PC-3 (cell line): Measurements from ENCODE around the gene SNAI3. TPM values are rescaled to one million over a fixed set of nuclear protein-coding genes. Genes with fewer than 3 reads are reported as not detected.

Experiments used
- ATAC-seq: fragments of 200-7000 bp; cut with Tn5 transposase; 2 replicates; pipeline ENCODE4 v1.9.1; 2020; ENCODE audit warnings: mild to moderate bottlenecking, moderate library complexity
- BruUV-seq: library from RNA; stranded (reverse); fragments of 400-500 nt; replicated peaks from 2 replicates; lab custom pipeline; 2021; lab: Mats Ljungman, UMichigan
- CTCF ChIA-PET: fragments of 300-600 bp; sonication (Branson Sonifier 250); formaldehyde crosslinking; loops from one replicate; lab custom pipeline; 2022; ENCODE audit warnings: antibody characterized with exemption; lab: Charles Lee
- POLR2A ChIA-PET: fragments of 300-600 bp; sonication (Branson Sonifier 250); formaldehyde crosslinking; loops from one replicate; lab custom pipeline; 2022; ENCODE audit warnings: antibody characterized with exemption; ENCODE audit not compliant: unreplicated experiment; lab: Charles Lee
- DNase-seq: peaks from one replicate; pipeline ENCODE4 v3.0.0-alpha.2; 2015
- H2AFZ ChIP-seq: fragments of 300-600 bp; sonication (generic); 2 replicates; pipeline ENCODE4 v1.6.0; 2016; ENCODE audit warnings: antibody characterized with exemption, low read length
- H3F3A ChIP-seq: fragments of 300-600 bp; sonication (generic); one replicate; pipeline ENCODE4 v1.6.0; 2017; ENCODE audit warnings: antibody characterized with exemption, low read length, control low read depth, mild to moderate bottlenecking; ENCODE audit not compliant: unreplicated experiment
- H3K27ac ChIP-seq: fragments of 300-600 bp; sonication (generic); 2 replicates; pipeline ENCODE4 v1.5.1; 2016; ENCODE audit warnings: mild to moderate bottlenecking, low read length
- H3K27me3 ChIP-seq: fragments of 300-600 bp; sonication (generic); 2 replicates; pipeline ENCODE4 v1.6.1; 2016; ENCODE audit warnings: low read length, mixed read lengths
- H3K36me3 ChIP-seq: fragments of 300-600 bp; sonication (generic); 2 replicates; pipeline ENCODE4 v1.6.1; 2016; ENCODE audit warnings: low read depth, mixed run types, low read length, mixed read lengths
- H3K4me1 ChIP-seq: fragments of 300-600 bp; sonication (generic); 2 replicates; pipeline ENCODE4 v1.5.1; 2016; ENCODE audit warnings: low read length; ENCODE audit not compliant: insufficient read depth
- H3K4me2 ChIP-seq: fragments of 300-600 bp; sonication (generic); 2 replicates; pipeline ENCODE4 v1.6.0; 2016; ENCODE audit warnings: low read length
- H3K4me3 ChIP-seq: fragments of 300-600 bp; sonication (generic); 2 replicates; pipeline ENCODE4 v1.5.1; 2016; ENCODE audit warnings: mild to moderate bottlenecking, low read length, mixed read lengths
- H3K79me2 ChIP-seq: fragments of 300-600 bp; sonication (generic); 2 replicates; pipeline ENCODE4 v1.6.1; 2017; ENCODE audit warnings: low read length, mixed read lengths
- H3K9ac ChIP-seq: fragments of 300-600 bp; sonication (generic); 2 replicates; pipeline ENCODE4 v1.6.0; 2016; ENCODE audit warnings: mild to moderate bottlenecking, low read length
- H3K9me2 ChIP-seq: fragments of 300-600 bp; sonication (generic); replicated peaks from 2 replicates; pipeline ENCODE4 v1.6.1; 2016; ENCODE audit warnings: mixed run types, low read length, mixed read lengths
- H3K9me3 ChIP-seq: fragments of 300-600 bp; sonication (generic); 2 replicates; pipeline ENCODE4 v1.6.1; 2016; ENCODE audit warnings: low read length, mixed read lengths
- H4K20me1 ChIP-seq: fragments of 300-600 bp; sonication (generic); 2 replicates; pipeline ENCODE4 v1.6.1; 2016; ENCODE audit warnings: low read length, mixed read lengths
- EZH2 ChIP-seq: fragments of 300-600 bp; sonication (generic); IDR thresholded peaks from one replicate; pipeline ENCODE4 v1.6.1; 2017; ENCODE audit warnings: antibody characterized with exemption, mild to moderate bottlenecking, low read length; ENCODE audit not compliant: unreplicated experiment
- EZH2phosphoT487 ChIP-seq: fragments of 300-600 bp; sonication (generic); IDR thresholded peaks from 2 replicates; pipeline ENCODE4 v1.6.1; 2018; ENCODE audit warnings: mild to moderate bottlenecking, antibody characterized with exemption, low read length, borderline replicate concordance
- intact Hi-C: fragments of 100-400 bp; cut with micrococcal nuclease; formaldehyde crosslinking; loops from 2 replicates; pipeline ENCODE4 v1.9.0; 2023
- total RNA-seq: library from RNA; depleted of rRNA; stranded (reverse); fragments of >200 nt; gene quantifications from 2 replicates; pipeline ENCODE4 v1.2.3, GENCODE V29; 2014
- TF ChIP-seq, protein P1 (sequence below): fragments of 300-600 bp; sonication (generic); conservative IDR thresholded peaks from 2 replicates; pipeline ENCODE4 v1.5.1; 2017; ENCODE audit warnings: antibody characterized with exemption, low read depth, mild to moderate bottlenecking, low read length

Gene SNAI3
- total RNA-seq, 1 experiment from 2014 or later, result 0.22 TPM

DNA sequence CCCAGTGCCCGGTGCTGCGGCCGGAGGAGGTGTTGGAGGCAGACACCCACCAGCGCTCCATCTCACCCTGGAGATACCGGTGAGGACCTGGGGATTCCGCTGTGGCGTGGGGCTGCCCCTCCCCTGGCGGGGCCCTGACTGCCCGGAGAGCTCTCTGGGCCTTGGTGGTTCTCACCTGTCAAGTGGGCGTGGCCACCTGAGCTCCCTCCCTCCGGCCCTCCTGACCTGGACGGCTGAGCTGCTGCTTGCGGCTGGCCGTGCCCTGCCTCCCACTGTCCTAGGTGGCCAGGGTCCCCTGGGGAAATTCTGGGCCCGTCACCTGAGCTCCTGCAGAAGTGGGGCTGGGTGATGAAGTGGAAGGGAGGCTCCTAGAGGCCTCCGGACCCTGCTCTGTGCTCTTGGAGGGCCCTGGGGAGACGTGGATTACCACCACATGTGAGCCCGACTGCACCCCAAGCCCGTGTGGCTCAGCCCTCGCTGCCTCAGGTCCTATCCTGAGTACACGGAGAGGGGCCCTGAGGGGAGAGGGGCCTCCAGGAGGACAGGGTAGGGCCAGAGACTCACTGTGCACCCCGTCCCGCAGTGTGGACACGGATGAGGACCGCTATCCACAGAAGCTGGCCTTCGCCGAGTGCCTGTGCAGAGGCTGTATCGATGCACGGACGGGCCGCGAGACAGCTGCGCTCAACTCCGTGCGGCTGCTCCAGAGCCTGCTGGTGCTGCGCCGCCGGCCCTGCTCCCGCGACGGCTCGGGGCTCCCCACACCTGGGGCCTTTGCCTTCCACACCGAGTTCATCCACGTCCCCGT is 46.9 kb downstream of the SNAI3 start:
- Histone ChIP-seq H3K36me3 (no peaks in the 10 kb centered on the region), H3K9me3 (no peaks in the 10 kb centered on the region), H3K9ac (no peak overlapping the region), H2AFZ (no peak overlapping the region), H3K4me3 (no peak overlapping the region), H3F3A (no peaks in the 10 kb centered on the region), H3K4me1 (0 out of 2 replicates have a peak, but pooled peaks cover 4% of the 10 kb centered on the region), H3K4me2 (no peak overlapping the region), H3K27ac (no peak overlapping the region), H4K20me1 (no peaks in the 10 kb centered on the region), H3K27me3 (no peaks in the 10 kb centered on the region), H3K9me2 (no peaks in the 10 kb centered on the region), H3K79me2 (no peaks in the 10 kb centered on the region)
- intact Hi-C loops, result no loop called here
- DNase-seq (no peak), ATAC-seq (no peak)
- TF ChIP-seq EZH2phosphoT487 (no peak), EZH2 (no peak)
- POLR2A ChIA-PET, result no interaction called here
- CTCF ChIA-PET, result no interaction called here
- BruUV-seq, result no TSS peak

DNA sequence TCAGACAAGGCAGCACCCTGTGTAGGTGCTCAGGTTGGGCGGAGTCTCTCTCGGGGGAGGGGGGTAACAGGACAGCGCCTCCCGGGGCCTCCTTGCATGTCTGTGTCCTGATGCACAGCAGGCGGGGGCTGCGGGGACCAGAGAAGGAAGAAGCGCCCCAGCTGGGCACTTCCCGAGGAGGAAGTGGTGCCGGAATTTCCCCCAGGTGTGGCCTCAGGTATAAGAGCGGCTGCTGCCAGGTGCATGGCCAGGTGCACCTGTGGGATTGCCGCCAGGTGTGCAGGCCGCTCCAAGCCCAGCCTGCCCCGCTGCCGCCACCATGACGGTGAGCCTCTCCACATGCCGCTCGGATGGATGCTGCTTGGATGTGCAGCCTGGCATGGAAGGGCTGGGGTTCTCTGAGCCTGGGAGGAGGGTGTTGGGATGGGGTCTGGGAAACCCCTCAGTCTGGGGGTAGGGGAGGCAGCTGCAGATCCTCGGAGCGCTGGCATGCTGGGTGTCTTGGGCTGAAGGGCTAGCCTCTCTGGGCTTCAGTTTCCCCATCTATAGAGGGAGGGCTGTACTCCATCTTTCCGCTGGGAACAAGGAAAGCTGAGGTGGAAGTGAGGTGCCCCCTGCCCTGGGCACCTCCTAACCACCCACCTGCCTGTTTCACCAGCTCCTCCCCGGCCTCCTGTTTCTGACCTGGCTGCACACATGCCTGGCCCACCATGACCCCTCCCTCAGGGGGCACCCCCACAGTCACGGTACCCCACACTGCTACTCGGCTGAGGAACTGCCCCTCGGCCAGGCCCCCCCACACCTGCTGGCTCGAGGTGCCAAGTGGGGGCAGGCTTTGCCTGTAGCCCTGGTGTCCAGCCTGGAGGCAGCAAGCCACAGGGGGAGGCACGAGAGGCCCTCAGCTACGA is 47.7 kb downstream of the SNAI3 start, which contains the start of gene IL17C:
Gene IL17C (plus strand): TSS at position 250 of the 908 bp plus-strand sequence. CDS start 70 bp downstream, at position 320.
- Histone ChIP-seq H3K4me1 (0 out of 2 replicates have a peak, but pooled peaks cover 4% of the 10 kb centered on the region), H3K9me3 (no peaks in the 10 kb centered on the region), H3K9ac (no peak within 1 kb of the TSS), H3K27me3 (no peaks in the 10 kb centered on the region), H3K4me3 (no peak within 1 kb of the TSS), H3K4me2 (no peak within 1 kb of the TSS), H4K20me1 (no peaks in the 10 kb centered on the region), H3K36me3 (no peaks in the 10 kb centered on the region), H2AFZ (no peak within 1 kb of the TSS), H3K9me2 (no peaks in the 10 kb centered on the region), H3F3A (no peaks in the 10 kb centered on the region), H3K79me2 (no peaks in the 10 kb centered on the region), H3K27ac (no peak within 1 kb of the TSS)
- intact Hi-C loops, result no loop called here
- BruUV-seq, result no TSS peak
- DNase-seq, result peak; percentile 27
- ChIA-PET CTCF (no interaction called here), POLR2A (no interaction called here)
- ATAC-seq, result peak; percentile 35
- TF ChIP-seq, protein P1, sequence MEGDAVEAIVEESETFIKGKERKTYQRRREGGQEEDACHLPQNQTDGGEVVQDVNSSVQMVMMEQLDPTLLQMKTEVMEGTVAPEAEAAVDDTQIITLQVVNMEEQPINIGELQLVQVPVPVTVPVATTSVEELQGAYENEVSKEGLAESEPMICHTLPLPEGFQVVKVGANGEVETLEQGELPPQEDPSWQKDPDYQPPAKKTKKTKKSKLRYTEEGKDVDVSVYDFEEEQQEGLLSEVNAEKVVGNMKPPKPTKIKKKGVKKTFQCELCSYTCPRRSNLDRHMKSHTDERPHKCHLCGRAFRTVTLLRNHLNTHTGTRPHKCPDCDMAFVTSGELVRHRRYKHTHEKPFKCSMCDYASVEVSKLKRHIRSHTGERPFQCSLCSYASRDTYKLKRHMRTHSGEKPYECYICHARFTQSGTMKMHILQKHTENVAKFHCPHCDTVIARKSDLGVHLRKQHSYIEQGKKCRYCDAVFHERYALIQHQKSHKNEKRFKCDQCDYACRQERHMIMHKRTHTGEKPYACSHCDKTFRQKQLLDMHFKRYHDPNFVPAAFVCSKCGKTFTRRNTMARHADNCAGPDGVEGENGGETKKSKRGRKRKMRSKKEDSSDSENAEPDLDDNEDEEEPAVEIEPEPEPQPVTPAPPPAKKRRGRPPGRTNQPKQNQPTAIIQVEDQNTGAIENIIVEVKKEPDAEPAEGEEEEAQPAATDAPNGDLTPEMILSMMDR, result no peak
- TF ChIP-seq EZH2phosphoT487, result no peak
- no peak for TF ChIP-seq EZH2

DNA sequence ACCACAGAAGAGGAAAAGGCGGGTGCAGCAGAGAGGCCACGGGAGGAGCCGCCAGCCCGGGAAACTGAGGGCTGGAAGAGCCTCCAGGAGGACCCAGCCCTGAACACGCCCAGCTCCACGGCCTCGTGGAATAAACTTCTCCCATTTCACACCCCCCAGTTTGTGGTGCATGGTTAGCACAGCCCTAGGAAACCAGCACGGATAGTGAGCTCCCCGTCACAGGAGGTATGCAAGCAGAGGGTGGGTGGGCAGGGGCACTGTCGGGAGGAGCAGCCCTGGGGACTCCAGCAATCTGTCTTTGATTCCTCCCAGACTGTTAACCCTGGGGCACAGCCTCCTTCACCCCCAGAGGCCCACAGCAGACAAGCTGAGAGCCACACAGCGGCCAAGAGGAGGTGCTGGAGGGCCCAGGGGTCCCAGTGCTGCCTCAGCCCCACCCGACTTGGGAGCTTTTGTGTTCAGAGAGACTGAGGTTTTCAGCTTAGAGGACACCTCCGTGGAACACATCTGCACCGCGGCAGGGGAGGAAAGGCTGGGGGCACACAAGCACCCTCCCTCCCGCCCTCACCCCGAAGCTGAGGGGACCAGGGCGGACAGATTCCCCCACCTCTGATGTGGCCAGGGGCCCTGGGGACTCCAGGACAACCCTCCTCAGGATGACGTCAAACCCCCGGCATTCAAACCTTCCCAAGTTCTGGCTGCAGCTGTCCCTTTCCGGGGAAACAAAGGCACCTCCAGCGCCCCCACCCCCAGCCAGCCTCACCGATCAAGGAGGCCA is 49.6 kb downstream of the SNAI3 start:
- no peaks in the 10 kb centered on the region for H3K36me3 ChIP-seq
- ATAC-seq (no peak), DNase-seq (no peak)
- H3F3A ChIP-seq, result no peaks in the 10 kb centered on the region
- no peaks in the 10 kb centered on the region for H3K9me3 ChIP-seq
- no peaks in the 10 kb centered on the region for H4K20me1 ChIP-seq
- H3K79me2 ChIP-seq, result no peaks in the 10 kb centered on the region
- no peak overlapping the region for H3K4me3 ChIP-seq
- intact Hi-C loops, result no loop called here
- no peak overlapping the region for H3K27ac ChIP-seq
- H3K4me1 ChIP-seq, result 0 out of 2 replicates have a peak, but pooled peaks cover 4% of the 10 kb centered on the region
- H3K9me2 ChIP-seq, result no peaks in the 10 kb centered on the region
- TF ChIP-seq EZH2 (no peak), EZH2phosphoT487 (no peak)
- TF ChIP-seq, protein P1, result no peak
- CTCF ChIA-PET, result no interaction called here
- POLR2A ChIA-PET, result no interaction called here
- no TSS peak for BruUV-seq
- no peak overlapping the region for H3K4me2 ChIP-seq
- no peaks in the 10 kb centered on the region for H3K27me3 ChIP-seq
- no peak overlapping the region for H3K9ac ChIP-seq
- no peak overlapping the region for H2AFZ ChIP-seq
